PC-3 (cell line): ENCODE data around the gene AATF.

Experiments
- CTCF ChIP-seq: fragments of 300-600 bp; sonication (generic); conservative IDR thresholded peaks from 2 replicates; pipeline ENCODE4 v1.5.1; 2017; ENCODE audit warnings: antibody characterized with exemption, low read depth, mild to moderate bottlenecking, low read length
- EZH2phosphoT487 ChIP-seq: fragments of 300-600 bp; sonication (generic); IDR thresholded peaks from 2 replicates; pipeline ENCODE4 v1.6.1; 2018; ENCODE audit warnings: mild to moderate bottlenecking, antibody characterized with exemption, low read length, borderline replicate concordance

- TF ChIP-seq CTCF: no peak
- no peak for TF ChIP-seq EZH2phosphoT487
Observed at GRCh38 chr17:37037590-37038155, 88.9 kb downstream of the AATF start.
